Testis (tissue), 2 donors: ENCODE results near the gene PRSS3.

Source experiments
- POLR2A ChIP-seq: fragments of 450-650 bp; IDR thresholded peaks from one replicate; pipeline ENCODE4 v1.6.1; 2017; ENCODE audit warnings: antibody characterized with exemption, mild to moderate bottlenecking, moderate library complexity
- TF ChIP-seq, protein P1 (sequence below), 3 experiments: fragments of 450-650 bp in 2 of 3; fragments of 200-600 bp in 1 of 3; sonication (generic) in 1 of 3; IDR thresholded peaks; one replicate each; pipeline ENCODE4 v1.5.1; 2016 to 2019; ENCODE audit warnings: antibody characterized with exemption in 3 of 3, mild to moderate bottlenecking in 2 of 3, moderate library complexity in 1 of 3

DNA sequence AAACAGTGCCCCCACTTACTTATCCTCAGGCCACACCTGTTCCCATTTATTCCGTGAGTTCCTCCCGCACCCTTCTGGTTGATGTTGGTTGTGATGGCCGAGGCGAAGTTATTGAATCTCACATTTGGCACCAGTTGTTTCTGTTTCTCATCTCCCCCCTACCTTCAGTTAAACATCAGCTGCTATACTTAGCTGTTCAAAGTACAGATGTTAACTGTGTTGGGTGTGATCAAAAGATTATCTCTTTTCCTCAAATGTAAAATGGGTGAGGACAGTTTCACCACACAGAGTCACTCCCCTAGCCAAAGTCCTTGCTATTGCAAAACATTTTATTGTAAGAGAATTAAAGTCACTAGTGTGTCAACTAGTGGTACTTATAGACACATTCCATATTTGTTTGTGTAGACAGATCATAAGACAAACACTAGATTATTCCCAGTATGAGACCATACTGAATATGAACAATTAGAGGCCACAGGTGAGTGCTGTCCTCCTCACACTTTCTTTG, 43.2 kb upstream of the PRSS3 start:
- TF ChIP-seq, protein P1, sequence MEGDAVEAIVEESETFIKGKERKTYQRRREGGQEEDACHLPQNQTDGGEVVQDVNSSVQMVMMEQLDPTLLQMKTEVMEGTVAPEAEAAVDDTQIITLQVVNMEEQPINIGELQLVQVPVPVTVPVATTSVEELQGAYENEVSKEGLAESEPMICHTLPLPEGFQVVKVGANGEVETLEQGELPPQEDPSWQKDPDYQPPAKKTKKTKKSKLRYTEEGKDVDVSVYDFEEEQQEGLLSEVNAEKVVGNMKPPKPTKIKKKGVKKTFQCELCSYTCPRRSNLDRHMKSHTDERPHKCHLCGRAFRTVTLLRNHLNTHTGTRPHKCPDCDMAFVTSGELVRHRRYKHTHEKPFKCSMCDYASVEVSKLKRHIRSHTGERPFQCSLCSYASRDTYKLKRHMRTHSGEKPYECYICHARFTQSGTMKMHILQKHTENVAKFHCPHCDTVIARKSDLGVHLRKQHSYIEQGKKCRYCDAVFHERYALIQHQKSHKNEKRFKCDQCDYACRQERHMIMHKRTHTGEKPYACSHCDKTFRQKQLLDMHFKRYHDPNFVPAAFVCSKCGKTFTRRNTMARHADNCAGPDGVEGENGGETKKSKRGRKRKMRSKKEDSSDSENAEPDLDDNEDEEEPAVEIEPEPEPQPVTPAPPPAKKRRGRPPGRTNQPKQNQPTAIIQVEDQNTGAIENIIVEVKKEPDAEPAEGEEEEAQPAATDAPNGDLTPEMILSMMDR (IDR thresholded peaks at IDR 0.05): no peak
- no peak for TF ChIP-seq POLR2A
